HG02763 (cell line): ENCODE data around the gene PLPP3.

Experiments
- ATAC-seq: cut with Tn5 transposase; IDR thresholded peaks from one replicate; pipeline ENCODE4 v1.9.1; 2021; ENCODE audit warnings: mild to moderate bottlenecking, moderate library complexity; ENCODE audit not compliant: unreplicated experiment

PLPP3 gene

DNA sequence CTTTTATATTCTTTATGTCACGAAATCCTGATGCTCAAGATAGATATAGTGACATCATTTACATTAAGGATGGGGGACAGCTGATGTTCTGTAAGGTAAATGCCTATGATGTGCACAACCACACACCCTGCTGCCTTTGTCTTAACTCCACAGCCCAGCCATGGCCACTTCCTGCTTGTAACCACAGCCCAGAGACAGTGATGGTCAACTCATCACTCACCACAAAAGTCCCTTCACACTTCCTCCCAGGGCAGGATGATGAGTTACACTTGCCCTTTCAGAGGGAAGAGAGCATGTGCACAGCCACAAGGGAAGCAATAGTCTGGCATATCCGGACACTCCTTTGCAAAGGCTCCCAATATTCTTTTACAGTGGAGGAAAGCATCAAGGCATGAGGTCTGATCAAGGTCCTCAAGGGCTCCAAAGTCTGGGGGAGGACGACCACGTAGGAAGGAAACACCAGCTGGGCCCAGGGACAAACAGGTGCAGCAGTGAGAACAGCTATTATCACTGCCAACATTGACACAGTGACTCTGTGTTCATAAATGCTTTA lies 53.8 kb downstream of the PLPP3 start:
- peak; percentile 86 for ATAC-seq

DNA sequence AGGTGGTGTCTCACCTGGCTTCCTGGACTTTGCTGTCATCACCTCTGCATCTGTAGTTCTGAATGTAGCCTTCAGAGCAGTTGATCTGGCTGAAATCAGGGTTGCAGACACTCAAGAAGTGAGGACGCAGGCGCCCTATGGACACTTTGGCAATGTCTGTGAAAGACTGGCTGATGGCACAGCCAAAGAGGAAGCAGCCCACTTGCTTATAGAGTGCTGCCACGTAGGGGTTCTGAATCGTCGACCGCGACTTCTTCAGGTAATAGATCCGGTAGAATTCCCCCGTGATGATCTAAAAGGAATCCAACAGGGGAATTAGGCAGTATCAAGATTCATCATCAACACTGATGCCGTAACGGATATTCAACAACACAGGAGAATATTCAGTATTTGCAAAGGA lies 55.1 kb downstream of the PLPP3 start:
- no peak for ATAC-seq

DNA sequence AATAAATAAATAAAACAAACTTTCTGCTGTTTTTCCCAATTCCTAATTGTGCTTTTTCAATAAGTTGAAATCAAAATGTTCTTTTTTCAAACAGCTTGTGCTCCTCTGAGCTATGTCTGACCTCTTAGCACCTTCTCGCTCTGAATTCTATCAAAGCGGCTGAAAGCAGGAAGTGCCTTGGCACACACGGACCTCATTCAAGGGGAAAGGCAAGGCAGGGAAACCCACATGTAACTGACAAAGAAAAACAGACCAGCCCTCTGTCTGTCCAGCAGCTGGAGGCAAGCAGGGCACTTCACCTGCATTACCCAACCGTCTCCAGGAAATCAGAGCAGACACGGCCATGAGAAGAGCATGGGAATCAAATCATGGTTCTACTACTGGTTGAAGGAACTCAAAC lies 56.7 kb downstream of the PLPP3 start:
- no peak for ATAC-seq

DNA sequence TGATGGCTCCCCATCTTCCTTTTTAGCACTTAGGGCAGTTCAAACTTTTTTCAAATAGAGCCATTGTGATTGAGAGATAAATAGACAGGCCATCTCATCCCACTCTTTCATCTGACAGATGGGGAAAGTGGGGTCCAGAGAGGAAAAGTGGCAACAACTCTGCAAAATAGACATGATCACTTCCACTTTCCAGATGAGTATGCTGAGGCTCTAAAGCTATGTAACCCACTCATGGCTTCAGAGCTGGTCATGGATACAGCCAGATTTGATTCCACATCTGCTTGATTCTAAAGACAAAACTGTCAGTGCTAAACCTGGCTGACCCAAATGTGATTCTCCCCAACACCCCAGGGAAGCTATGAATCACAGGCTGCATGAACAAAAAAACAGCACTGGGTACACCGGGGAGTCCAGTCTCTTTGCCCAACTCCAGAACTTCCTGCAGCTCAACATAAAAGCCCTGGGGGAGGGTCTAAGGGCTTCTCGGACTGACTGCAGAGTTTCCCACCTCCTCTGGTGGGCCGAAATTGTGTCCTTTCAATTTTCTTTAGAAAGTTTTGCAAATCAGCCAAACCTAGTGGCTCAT lies 59.3 kb downstream of the PLPP3 start:
- ATAC-seq: no peak

DNA sequence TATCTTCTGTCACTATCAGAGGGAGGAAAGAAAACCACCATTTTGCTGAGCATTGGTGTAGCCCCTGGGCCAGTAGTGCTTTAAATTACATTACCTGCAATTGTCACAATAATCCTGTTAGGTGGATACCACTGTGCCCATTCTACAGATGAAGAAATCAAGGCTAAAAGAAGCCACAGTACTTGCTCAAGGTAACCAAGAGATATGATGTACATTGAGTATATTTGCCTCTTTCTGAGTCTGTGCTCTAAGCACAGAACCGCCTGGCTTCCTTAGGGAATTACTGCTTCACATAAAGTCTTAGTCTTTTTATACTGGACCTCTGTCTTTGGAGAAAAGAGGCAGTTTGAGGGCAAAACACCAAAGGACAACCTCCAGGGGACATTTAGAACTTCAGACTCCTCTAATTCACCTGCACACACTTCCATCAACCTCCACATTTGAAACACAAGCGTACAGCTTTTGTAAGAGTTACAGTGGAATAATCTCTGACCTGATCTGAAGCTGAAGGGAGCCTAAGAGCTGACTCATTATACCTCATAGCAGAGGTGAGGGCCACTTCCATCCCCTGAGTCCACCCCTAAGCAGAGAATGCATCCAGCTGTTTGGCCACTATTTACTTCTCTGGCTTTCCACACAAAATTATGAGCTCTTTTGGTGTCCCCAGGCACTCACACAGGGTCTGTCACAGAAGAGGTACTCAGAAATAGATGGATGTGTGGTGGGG lies 61.8 kb downstream of the PLPP3 start:
- ATAC-seq: no peak

DNA sequence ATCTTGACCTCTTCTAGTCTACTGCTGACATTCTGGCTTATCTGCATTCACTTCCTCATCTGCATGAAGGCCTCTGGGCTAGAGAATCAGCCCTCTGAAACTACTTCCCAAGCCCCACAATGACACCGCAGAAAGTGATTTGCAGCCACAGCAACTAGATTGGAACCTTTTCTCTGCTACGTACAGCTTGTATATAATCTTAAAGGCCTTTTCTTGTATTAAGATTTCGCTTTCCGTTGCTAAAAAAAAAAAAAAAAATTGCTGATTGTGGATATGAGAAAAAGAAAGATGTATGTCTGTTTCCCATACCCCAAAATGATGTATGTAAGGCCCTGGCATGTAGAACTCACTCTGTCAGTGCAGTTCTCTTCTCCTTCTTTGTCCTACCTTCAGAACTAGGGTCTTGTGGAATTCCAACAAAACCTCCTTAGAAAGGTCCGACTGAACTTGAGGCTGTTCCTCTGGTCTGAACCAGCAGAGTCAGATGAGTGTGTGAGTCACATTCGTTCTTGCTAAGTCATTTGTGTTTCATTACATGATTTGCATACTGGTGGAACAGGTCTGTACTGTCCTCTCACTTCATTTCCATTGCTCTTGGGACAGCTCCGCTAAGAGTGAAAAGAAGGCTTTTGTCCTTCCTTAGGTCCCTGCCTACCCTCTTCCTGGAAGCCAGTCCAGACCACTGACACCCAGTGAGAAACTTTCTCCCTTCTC lies 62.7 kb downstream of the PLPP3 start:
- ATAC-seq: peak; percentile 82

DNA sequence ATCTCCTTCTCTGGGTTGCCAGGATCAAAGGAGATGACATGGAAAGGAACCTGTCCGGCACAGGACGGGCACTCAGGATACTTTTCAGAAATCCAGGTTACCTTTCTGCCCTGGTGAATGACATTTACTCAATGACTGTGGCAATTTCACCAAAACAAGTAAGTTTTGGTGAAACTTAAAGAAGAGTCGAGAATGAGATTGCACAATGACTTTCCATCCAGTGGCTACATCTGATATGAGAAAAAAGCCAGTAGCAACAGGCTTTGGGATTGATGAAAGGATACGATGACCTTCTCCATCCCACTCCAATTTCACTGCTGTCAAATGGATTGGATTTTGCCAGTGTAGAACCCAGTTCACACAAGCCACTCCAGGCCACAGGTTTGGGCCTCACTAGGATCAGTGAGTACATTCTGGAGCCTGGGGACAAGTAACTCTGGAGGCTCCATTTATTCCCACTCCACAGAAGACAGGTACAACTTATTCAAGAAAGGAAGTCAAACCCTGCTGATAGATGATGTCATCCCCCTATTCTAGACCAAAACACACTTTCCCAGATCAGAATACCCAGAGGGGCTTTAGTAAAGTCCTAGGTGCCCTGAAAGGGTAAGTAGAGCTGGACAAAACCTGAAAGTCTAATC lies 63.3 kb downstream of the PLPP3 start:
- ATAC-seq: no peak

DNA sequence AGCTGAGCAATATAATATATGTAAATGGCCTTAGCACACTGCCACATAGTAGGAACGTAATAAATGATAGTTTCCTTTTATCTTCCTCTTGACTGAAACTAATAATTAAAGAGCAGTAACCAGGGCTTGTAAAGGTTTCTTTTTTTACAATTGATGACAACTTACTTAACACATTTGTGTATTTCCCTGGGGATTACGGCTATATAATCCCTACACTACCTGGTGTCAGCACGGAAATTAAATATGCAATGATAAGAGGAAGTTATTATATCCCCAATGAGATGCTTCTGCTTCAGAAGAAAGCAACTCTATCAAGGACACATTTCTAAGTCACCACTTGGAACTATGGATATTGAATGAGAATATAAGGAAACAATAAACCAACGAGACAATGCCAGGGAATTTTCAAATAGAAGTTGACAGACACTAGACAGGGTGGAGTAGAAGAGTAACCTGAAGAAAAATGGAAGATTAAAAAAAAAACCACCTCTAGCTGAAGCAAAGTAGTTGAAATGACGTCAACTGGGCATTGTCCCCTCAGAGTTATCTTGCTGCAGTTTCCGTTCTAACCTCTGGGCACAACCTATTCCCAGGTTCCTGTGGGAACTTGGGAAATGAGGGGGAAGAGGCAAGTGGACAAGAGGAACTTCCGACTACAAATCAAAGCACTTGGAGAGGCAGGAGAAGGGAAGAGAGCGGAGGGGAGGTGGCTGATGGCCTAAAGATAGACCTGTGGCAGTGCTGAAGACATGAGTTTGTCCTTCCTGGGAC lies 66.5 kb downstream of the PLPP3 start:
- ATAC-seq: no peak

DNA sequence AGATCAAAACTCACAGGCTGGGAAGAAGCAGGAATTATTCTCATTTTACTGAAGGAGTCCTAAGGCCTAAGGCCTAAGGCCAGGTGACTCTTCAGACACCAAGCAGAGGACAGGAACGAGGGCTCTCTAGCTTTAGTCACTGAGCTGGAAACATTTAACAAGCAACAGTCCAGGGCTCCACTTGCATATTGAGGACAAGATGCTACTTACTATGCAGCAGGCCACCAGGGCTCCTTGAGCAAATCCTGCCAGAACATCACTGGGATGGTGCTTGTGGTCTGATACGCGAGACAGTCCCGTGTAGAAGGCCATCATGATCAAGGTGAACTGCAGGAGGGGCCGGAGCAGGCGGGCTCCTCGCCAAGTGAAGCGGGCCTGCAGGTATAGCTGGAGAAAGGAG lies 67.6 kb downstream of the PLPP3 start:
- no peak for ATAC-seq

DNA sequence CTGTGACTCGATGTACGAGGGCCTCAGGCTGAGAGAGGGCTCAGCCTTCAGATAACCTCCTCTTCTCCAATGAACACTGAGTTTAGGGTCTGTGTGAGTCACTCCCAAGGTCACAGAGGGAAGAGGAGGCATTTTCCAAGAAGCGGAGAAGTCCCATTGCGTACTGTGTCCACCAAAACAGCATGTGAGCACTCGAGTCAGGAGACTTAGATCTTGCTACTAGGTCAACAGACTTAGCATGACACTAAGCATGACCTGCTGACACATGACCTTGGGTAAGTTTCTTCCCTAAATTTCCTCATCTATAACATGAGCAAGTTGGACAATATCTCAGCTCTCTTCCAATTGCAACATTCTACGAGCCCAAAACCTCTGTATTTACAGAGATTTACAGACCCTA lies 68.0 kb downstream of the PLPP3 start:
- no peak for ATAC-seq

DNA sequence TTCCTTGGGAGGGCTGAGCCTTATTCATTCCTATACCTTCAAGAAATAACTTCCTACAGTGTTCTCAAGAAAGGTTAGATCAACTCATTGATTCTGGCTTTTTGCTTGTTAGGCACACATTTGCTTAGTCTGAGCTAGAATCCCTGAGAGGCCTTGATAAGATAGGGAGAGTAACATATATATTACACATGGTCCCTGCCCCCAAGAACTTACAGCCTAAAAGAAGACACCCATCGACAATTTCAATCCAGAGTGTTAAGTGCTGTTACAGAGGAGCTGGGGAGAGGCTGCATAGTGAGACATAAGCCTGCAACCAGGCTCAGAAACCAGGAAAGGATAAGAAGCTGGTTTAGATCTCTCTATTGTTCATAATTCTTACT lies 68.7 kb downstream of the PLPP3 start:
- ATAC-seq: no peak

DNA sequence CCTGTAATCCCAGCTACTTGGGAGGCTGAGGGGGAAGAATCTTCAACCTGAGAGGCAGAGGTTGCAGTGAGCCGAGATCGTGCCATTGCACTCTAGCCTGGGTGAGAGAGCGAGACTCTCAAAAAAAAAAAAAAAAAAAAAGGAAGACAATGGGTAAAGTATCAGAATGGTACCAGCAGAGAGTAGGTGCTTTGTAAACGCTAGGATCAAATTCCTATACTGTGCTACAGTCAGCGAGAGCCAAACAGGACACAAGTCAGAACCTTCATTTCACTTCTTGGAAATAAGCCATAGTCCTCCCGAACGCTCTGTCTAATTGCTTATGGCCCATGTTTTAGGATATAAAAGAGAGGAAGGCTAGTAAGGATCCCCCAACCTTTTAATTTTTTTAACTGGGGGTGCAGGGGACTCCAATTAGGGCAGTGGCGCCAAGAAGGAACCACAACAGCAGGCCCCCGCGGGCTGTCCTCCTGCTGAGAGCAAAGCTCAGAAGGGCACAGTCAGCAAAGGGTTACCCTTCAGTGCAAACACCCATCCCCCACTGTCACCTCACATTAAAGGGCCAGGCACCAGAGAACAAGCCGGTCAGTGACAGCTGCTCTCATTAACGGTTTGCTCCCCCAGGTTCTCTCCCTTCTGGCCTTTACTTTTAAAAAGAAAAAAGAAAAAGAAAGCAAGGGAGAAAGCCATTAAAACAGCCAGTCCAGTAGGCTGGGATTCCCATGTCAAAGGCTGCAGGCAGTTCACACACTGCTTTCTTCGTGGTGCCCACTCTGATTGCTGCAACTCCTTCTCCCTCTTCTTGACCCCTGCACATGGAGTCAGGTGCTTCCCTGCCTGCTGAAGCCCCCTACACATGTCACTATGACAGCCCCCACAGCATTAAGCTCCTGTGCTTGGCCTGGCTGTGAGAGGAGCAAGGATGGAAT lies 69.4 kb downstream of the PLPP3 start:
- no peak for ATAC-seq

DNA sequence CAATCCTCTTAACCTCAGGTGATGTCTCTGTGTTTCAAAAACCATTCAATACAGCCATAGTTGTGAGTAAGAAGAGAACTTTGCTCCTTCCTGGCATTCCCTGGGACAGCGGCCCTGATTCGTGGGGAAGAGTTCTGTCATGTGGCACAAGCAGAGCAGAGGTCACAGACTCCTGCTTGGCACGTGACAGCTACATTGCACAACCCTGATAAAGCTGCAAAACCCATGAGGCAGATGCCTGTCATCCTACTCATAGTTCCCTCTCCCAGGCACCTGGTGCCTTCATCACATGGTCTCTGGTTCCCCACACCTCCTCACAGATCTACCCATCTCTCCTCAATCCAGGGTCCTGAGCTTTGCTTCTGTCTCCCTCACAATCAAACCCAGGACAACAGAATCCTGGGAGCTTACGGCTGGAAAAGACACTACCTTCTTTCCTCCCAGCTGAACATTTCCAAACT lies 70.8 kb downstream of the PLPP3 start:
- no peak for ATAC-seq

DNA sequence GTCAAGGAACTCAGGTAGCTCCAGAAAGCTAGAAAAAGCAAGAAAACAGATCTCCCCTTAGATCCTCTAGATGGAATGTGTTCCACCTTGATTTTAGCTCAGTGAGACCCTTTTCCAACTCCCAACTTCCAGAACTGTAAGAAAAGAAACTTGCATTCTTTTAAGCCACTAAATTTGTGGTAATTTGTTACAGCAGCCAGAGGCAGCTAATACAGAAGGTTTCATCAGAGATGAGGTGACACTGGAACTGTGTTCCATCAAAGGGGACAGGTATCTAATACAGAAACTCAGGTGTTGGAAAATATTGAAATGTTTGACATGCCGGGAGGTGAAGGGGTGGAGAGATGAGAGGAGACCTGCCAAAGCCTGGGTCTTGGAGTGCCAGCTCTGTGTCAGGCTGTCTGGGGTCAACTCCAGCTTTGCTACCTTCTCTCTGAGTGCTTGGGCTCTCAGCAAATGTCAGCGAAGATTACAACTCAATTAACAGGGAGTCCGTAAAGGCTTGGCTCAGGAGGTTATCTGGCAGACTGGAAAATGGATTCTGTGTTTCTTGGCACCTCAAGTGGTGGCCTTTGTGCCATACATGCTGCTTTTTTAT lies 71.3 kb downstream of the PLPP3 start:
- ATAC-seq: no peak

DNA sequence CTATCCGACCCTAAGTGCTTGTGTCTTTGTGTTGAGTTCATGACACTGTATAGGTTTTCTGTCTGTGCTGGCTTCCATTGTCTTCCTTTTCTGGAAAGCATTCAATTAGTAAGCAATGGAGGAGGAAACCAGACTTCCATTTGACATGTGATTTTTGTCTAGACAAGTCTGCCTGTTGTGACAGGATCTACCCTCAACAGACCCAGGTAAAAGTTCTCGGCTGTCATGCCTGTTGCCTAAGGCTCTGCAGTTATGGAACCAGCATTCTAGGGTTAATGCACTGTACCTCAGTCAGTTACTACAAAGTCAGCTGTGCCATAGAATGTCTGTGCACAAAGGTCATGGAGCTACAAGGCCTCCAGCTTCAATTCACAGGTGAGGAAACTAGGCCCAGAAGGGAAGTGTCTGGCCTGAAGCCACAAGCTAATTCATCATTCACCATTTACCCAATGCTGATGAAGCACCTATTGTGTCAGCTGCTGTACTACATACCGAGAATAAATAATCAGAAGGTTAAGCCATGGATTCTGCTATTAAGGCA lies 72.3 kb downstream of the PLPP3 start:
- no peak for ATAC-seq

DNA sequence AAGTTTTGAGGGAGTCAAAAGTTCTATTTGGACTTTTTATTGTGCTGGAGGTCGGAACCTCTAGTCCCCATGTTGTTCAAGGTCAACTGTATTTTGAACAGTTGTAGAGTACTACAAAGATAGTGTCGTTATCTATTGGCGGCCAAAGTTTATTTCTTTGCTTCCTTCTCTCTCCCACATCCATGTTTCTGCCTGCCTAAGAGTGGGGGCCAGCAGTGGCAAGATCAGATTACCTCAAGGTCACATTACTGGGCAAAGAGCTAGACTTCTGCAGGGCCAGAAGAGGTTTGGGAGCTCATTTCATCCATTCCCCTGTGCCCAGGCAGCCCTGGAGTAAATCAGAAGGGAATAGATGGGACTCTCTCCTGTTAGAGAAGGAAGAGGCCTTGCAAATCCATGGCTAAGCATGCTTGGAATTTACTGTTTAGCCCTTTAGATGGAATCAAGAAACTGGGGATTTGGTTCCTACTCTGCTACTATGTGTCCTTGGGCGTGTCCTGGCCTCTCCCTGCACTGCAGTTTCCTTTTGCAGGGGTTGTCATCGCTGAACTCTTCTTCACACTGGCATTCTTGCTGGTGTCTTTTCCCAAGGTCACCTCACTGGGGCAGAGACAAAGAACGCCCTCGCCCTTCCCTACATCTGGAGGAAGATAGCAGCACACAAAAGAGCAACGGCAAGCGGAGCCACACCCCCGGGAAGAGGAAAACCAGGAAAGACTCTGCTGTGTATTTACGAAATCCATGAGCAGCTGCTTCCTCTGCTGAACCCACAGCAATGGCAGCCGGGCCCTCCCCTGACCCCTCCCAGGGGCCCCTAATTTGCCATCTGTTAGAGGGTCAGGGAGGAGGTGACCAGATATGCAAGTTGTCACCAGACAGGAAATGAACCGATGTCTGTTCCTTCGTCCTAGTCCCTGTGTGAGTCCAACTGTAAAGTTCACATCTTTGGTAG lies 73.3 kb downstream of the PLPP3 start:
- ATAC-seq: no peak

DNA sequence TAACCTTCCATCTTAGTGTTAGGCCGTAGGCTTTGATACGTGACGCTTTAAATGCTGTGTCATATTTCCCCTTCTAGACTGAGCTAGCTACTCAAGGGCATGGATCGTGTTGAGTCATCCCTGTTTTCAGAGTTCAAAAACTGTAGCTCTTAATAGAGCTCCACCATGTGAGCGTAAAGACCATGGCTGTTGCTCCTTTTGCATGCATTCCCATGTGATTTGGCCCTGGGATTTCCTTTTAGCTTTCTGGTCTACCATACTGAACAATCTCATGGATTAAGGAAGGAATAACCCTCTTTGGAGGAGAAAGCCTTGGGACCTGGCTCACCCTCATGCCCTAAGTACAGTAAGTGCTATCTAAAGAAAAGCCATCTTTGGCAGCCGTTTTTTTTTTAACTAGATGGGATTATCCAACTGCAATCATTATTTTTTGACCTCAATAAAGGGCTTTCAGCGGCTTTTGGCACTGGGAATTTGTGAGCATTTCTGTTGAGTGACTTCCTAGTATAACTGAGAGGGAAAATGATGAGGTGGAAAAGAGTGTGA lies 76.6 kb downstream of the PLPP3 start:
- no peak for ATAC-seq

DNA sequence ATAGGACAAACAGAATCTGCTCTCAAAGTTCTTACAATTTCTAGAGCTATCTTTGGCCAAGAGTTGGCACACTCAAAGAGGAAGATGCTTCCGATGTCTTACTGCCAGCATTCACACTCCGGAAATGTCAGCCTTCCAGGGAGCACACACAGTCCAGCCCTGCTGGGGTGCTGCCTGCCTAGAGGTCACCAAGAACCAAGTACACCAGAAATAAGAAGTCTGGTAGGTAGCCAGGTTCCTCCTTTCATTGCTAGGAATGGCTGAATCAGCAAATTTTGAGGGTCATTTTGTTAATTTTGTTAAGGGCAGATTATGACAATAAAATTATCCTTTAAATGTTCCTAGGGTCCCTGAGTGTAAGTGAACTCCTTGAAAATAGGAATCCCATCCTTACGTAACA lies 77.5 kb downstream of the PLPP3 start:
- ATAC-seq: no peak
